ENCODE measurements around the gene FHOD1.

The FHOD1 gene

GRCh38 chr16:67227567-67227921 is 19.7 kb downstream of the FHOD1 start:
- Histone ChIP-seq H3K36me3 (peaks cover 47% of the 10 kb centered on the region), H3K4me1 (peaks cover 26% of the 10 kb centered on the region), H3K4me3 (peak overlapping the region; percentile 87), H4K20me1 (peaks cover 40% of the 10 kb centered on the region), H3K4me2 (peak overlapping the region; percentile 95), H3K27ac (peak overlapping the region; percentile 84), H3K27me3 (no peaks in the 10 kb centered on the region), H3K9ac (peak overlapping the region; percentile 86), H3K9me3 (no peaks in the 10 kb centered on the region)
- no peak for TF ChIP-seq Cebpa-rat (IDR thresholded peaks at IDR 0.05)

GRCh38 chr16:67226804-67227566 is 20.3 kb downstream of the FHOD1 start, which contains the start of gene TMEM208:
TMEM208 (plus strand) TSS chr16:67227130; CDS start chr16:67227219, 89 bp downstream.
- Histone ChIP-seq H3K4me2 (peak within 1 kb of the TSS; percentile 95), H3K4me1 (peaks cover 26% of the 10 kb centered on the region), H3K9me3 (no peaks in the 10 kb centered on the region), H3K27me3 (no peaks in the 10 kb centered on the region), H3K9ac (peak within 1 kb of the TSS; percentile 86), H3K4me3 (peak within 1 kb of the TSS; percentile 87), H3K27ac (peak within 1 kb of the TSS; percentile 84), H3K36me3 (peaks cover 42% of the 10 kb centered on the region), H4K20me1 (peaks cover 40% of the 10 kb centered on the region)
- no peak for TF ChIP-seq Cebpa-rat (IDR thresholded peaks at IDR 0.05)

- Histone ChIP-seq H3K4me3 (peak overlapping the region; percentile 87), H3K4me2 (peak overlapping the region; percentile 91), H3K27ac (peak overlapping the region; percentile 84), H3K9ac (peak overlapping the region; percentile 86), H3K4me1 (peaks cover 28% of the 10 kb centered on the region), H4K20me1 (peaks cover 40% of the 10 kb centered on the region), H3K9me3 (no peaks in the 10 kb centered on the region), H3K36me3 (peaks cover 35% of the 10 kb centered on the region), H3K27me3 (no peaks in the 10 kb centered on the region)
- TF ChIP-seq Cebpa-rat (IDR thresholded peaks at IDR 0.05), result no peak
These were observed 20.9 kb downstream of the FHOD1 start for GRCh38 chr16:67226295-67226803.

- TF ChIP-seq Cebpa-rat (IDR thresholded peaks at IDR 0.05), result no peak
- Histone ChIP-seq H3K36me3 (peaks cover 12% of the 10 kb centered on the region), H3K9me3 (no peaks in the 10 kb centered on the region), H3K9ac (no peak overlapping the region), H3K27ac (no peak overlapping the region), H4K20me1 (peaks cover 19% of the 10 kb centered on the region), H3K27me3 (no peaks in the 10 kb centered on the region), H3K4me3 (no peak overlapping the region), H3K4me2 (no peak overlapping the region), H3K4me1 (peaks cover 51% of the 10 kb centered on the region)
These were observed 23.3 kb downstream of the FHOD1 start for GRCh38 chr16:67223992-67224391.

GRCh38 chr16:67216612-67217490 is 30.4 kb downstream of the FHOD1 start:
- no peaks in the 10 kb centered on the region for H3K36me3 ChIP-seq
- no peak for TF ChIP-seq Cebpa-rat (IDR thresholded peaks at IDR 0.05)
- H3K4me3 ChIP-seq, result no peak overlapping the region
- H3K9ac ChIP-seq, result peak overlapping the region; percentile 45; the same call in 1 of the 2 replicates
- peak overlapping the region; percentile 81 for H3K4me2 ChIP-seq
- peaks cover 59% of the 10 kb centered on the region for H3K4me1 ChIP-seq
- peak overlapping the region; percentile 62 for H3K27ac ChIP-seq
- no peaks in the 10 kb centered on the region for H4K20me1 ChIP-seq
- H3K27me3 ChIP-seq, result no peaks in the 10 kb centered on the region
- H3K9me3 ChIP-seq, result no peaks in the 10 kb centered on the region

GRCh38 chr16:67215706-67216105 is 31.6 kb downstream of the FHOD1 start:
- Histone ChIP-seq H4K20me1 (no peaks in the 10 kb centered on the region), H3K4me1 (peaks cover 51% of the 10 kb centered on the region), H3K4me2 (no peak overlapping the region), H3K9me3 (no peaks in the 10 kb centered on the region), H3K27ac (no peak overlapping the region), H3K9ac (no peak overlapping the region), H3K36me3 (no peaks in the 10 kb centered on the region), H3K4me3 (no peak overlapping the region), H3K27me3 (no peaks in the 10 kb centered on the region)
- no peak for TF ChIP-seq Cebpa-rat (IDR thresholded peaks at IDR 0.05)

GRCh38 chr16:67213197-67214019 is 33.9 kb downstream of the FHOD1 start:
- Histone ChIP-seq H3K9ac (no peak overlapping the region), H4K20me1 (no peaks in the 10 kb centered on the region), H3K4me1 (peaks cover 33% of the 10 kb centered on the region), H3K36me3 (no peaks in the 10 kb centered on the region), H3K4me2 (no peak overlapping the region), H3K27ac (no peak overlapping the region), H3K9me3 (no peaks in the 10 kb centered on the region), H3K27me3 (no peaks in the 10 kb centered on the region), H3K4me3 (no peak overlapping the region)
- no peak for TF ChIP-seq Cebpa-rat (IDR thresholded peaks at IDR 0.05)

GRCh38 chr16:67212766-67213165 is 34.5 kb downstream of the FHOD1 start:
- Histone ChIP-seq H3K4me2 (no peak overlapping the region), H3K4me3 (no peak overlapping the region), H4K20me1 (no peaks in the 10 kb centered on the region), H3K9me3 (no peaks in the 10 kb centered on the region), H3K4me1 (peaks cover 27% of the 10 kb centered on the region), H3K27me3 (no peaks in the 10 kb centered on the region), H3K9ac (no peak overlapping the region), H3K36me3 (peaks cover 1% of the 10 kb centered on the region; the same call in 1 of the 2 replicates), H3K27ac (no peak overlapping the region)
- TF ChIP-seq Cebpa-rat (IDR thresholded peaks at IDR 0.05), result no peak

GRCh38 chr16:67211674-67212073 is 35.6 kb downstream of the FHOD1 start:
- H3K4me3 ChIP-seq, result no peak overlapping the region
- H3K36me3 ChIP-seq, result peaks cover 10% of the 10 kb centered on the region; the same call in 1 of the 2 replicates
- no peak overlapping the region for H3K4me2 ChIP-seq
- no peaks in the 10 kb centered on the region for H3K9me3 ChIP-seq
- no peak for TF ChIP-seq Cebpa-rat (IDR thresholded peaks at IDR 0.05)
- H3K9ac ChIP-seq, result no peak overlapping the region
- H3K27me3 ChIP-seq, result no peaks in the 10 kb centered on the region
- peaks cover 16% of the 10 kb centered on the region for H3K4me1 ChIP-seq
- H4K20me1 ChIP-seq, result no peaks in the 10 kb centered on the region
- no peak overlapping the region for H3K27ac ChIP-seq
